ENCODE data around the gene FRMPD2.

Gene FRMPD2, protein sequence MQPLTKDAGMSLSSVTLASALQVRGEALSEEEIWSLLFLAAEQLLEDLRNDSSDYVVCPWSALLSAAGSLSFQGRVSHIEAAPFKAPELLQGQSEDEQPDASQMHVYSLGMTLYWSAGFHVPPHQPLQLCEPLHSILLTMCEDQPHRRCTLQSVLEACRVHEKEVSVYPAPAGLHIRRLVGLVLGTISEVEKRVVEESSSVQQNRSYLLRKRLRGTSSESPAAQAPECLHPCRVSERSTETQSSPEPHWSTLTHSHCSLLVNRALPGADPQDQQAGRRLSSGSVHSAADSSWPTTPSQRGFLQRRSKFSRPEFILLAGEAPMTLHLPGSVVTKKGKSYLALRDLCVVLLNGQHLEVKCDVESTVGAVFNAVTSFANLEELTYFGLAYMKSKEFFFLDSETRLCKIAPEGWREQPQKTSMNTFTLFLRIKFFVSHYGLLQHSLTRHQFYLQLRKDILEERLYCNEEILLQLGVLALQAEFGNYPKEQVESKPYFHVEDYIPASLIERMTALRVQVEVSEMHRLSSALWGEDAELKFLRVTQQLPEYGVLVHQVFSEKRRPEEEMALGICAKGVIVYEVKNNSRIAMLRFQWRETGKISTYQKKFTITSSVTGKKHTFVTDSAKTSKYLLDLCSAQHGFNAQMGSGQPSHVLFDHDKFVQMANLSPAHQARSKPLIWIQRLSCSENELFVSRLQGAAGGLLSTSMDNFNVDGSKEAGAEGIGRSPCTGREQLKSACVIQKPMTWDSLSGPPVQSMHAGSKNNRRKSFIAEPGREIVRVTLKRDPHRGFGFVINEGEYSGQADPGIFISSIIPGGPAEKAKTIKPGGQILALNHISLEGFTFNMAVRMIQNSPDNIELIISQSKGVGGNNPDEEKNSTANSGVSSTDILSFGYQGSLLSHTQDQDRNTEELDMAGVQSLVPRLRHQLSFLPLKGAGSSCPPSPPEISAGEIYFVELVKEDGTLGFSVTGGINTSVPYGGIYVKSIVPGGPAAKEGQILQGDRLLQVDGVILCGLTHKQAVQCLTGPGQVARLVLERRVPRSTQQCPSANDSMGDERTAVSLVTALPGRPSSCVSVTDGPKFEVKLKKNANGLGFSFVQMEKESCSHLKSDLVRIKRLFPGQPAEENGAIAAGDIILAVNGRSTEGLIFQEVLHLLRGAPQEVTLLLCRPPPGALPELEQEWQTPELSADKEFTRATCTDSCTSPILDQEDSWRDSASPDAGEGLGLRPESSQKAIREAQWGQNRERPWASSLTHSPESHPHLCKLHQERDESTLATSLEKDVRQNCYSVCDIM (N-terminal part only)
- long read RNA-seq, donor 1: 0 reads
- long read RNA-seq, donor 2: 0 reads
- long read RNA-seq, donor 3: 0 reads
- long read RNA-seq, donor 4: 0 reads
- long read RNA-seq, donor 5: 0 reads
- long read RNA-seq, donor 6: 0 reads
- long read RNA-seq, donor 7: 0 reads
- long read RNA-seq, donor 8: 0 reads

DNA sequence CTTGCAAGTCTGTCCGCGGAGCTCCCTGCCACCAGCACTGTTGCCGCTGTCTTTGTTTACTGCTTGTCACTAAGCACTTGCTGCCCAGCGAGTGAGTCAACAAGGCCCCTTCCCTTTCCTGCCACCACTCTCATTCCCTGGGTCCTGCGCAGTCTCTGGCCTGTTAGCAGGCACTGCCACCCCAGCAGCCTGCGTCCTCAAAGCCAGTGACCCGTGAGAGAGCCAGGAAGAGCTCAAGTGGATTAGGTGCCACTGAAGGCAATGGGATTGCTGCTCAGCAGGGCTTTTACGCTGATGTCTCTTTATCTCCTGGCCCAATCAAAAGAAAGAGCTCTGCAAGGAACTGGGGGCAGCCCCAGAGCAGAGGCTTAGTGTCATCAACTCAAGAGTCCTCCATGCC lies at the start of gene FRMPD2:
Gene FRMPD2, minus strand, starts transcription at position 61 of the 400 bp plus-strand sequence. CDS start 129 bp downstream, outside the sequence.
- no peak for DNase-seq

DNA sequence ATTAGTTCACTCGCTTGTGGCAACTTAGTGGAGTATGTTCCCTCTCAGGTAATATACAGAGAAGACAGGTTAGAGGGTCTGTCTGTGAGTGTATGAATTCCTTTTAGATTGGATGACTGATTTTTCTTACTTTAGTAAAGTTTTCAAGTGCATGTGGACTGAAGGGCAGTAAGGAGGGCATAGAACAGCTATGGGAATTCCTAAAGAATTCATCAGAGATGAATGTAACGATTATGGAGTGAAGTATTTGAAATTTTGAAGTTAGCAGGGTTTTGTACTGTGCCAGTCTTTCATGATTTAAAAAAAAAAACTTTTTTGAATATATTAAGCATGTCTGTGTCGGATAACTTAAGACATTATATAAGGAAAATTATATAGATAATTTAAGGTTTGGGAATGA lies 47.5 kb upstream of the FRMPD2 start:
- DNase-seq: no peak

DNA sequence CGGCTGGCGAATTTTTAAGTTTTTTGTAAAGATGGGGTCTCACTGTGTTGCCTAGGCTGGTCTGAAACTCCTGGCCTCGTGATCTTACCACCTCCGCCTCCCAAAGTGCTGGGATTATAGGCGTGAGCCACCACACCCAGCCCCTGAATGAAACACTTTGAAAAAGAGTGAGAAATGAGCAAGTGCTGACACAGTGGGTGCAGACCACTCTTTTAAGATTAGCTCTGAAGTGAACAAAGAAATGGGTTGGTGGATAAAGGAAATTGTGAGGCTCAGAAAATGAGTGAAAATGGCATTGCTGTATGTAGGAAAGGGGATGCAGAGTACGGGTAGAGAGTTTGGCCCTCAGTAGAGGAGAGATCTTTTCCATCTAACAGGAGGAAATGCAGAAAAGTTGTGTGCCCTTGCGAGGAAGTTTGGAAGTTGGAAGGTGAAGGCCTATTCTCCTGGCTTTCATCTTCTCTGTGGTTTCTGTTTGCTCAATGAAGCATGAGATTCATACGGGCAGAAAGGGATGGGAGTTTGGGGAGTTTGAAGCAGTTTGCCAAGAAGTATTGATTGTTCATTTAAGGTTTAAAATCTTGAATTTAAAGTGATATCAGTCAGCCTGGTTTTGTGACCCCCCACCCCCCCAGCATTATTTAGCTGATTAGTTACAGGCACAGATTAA lies 43.0 kb upstream of the FRMPD2 start:
- DNase-seq: no peak

DNA sequence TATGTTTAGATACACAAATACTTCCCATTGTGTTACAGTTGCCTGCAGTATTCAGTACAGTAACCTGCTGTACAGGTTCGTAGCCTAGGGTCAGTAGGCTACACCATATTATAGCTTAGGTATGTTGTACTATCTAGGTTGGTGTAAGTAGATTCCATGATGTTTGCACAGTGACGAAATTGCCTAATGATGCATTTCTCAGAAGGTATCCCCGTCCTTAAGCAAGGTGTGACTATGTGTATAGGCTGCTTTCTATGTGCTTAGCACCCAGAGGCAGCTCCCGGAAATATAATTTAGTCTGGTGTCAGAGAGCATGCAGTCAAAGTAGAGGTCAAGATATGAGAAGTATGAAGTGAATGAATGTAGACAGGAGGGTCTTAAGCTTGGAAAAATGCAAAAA lies 41.7 kb upstream of the FRMPD2 start:
- no peak for DNase-seq

DNA sequence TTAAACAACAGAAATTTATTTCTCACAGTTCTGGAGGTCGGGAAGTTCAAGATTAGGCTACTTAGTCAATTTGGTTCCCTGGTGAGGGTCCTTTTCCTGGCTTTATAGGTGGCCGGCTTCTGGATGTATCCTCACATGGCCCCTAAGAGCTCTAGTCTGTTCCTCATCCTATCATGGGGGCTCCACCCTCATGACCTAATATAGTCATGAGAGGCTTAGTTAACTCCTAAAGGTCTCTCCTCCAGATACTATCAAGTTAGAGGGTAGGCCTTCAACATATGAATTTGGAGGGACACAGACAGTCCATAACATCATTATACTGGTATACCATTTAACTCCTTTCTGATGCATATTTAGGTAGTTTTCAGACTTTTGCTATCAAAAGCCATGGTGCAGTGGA lies 39.6 kb upstream of the FRMPD2 start:
- DNase-seq: no peak

DNA sequence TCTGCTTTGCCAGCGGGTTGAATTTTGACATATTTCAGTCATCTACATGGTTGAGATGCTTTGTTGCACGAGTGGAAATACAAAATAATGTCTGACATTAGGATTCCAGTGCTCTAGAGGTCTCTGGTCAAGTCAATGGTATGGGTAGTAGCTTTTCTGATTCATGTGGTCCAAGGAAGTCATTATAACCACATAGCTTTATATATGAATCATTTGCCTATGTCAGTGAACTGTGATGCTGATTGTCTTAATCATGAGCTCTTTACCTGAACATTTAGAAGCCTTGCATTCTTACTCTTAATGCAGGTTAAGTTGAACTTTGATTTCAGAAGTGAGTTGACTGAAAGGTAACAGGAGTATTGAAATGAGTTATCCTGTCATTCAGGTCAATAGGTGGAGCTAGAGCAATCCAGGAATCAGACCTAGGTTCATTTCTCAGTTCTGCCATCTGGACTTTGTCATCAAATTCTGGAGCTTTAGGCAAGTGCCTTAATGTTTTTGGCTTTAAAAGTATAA lies 35.3 kb upstream of the FRMPD2 start:
- no peak for DNase-seq

DNA sequence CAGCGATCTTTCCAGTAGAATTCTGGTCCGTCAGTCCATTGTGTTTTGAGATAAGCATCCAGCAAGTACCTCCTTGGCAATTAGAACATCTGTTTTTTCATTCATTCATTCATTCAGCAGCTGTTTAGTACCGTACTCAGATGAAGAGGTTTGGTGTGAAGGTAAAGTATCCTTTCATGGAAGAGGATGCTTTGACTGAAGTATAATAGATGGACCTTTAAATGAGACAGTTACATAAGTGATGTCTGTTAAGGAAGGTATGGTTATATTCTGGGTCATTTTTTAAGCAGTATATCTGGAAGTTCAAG lies 33.2 kb upstream of the FRMPD2 start:
- no peak for DNase-seq

DNA sequence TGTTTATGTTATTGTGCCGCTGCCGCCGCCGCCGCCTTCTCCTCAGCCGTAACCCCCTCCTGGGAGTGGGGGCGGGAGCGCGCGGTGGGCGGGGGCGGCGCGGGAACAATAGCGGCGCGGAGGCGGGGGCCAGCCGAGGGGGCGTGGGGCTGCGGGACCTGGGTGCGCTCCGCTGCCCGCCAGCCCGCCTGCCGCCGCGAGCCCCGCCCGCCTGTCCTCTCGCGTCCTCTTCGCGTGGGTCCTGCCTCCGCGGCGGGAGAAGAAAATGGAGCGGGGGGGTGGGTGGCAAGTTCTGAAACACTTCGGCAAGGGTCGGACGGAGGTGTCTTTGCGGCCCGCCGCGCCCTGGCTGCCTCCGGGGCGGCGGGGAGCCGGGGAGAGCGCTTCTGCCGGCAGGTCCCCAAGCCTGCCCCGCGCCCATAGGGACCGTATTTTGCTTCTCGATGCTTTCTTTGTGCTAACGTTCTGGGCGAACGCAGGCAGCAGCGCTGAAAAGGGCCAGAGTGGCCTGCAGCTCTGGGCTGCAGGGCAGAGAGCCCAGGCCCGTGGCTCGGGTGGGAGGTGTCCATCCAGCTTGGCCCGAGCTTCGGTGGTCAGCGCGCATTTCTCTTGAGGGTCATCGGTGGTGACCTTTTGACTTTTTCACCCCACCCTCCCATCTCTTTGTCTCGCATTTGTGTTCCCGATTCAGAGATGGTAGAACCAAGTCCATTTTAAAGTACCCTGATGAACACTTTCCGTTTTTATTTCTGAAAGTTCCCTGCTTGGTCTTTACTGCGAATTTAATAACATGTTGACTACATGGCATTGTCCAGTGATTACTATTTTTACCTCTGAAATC lies 32.6 kb upstream of the FRMPD2 start:
- peak; percentile 84 for DNase-seq

DNA sequence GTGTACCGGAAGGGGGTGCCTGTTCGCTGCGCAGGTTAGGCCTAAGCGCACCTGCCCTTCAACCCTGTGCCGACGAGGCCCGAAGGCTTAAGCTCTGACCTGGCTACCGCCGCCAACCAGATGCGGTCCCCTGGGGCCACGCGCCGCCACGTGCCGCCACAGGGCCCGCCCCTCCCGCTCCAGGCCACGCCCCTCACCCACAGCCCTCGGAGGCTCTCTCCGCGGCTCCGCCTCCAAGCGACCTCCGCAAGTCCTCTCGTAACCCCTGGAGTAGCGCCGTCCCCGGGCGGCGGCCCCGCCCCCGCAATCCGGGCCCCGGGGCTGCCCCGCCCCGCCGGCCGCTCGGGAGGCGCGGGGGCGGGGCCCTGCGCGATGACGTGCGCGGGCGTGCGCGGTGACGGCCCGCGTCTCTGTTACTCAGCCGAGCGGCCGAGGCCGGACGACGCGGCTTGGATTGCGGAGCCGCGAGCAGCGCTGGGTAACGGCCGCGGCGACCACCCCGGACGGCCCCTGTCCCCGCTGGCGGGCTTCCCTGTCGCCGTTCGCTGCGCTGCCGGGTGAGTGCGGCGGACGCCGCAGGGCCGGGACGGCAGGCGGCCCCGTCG lies 31.9 kb upstream of the FRMPD2 start, which contains the start of gene MAPK8:
Gene MAPK8, plus strand, starts transcription at position 413 of the 605 bp plus-strand sequence. CDS start 94,984 bp downstream, outside the sequence.
- DNase-seq: peak; percentile 92

DNA sequence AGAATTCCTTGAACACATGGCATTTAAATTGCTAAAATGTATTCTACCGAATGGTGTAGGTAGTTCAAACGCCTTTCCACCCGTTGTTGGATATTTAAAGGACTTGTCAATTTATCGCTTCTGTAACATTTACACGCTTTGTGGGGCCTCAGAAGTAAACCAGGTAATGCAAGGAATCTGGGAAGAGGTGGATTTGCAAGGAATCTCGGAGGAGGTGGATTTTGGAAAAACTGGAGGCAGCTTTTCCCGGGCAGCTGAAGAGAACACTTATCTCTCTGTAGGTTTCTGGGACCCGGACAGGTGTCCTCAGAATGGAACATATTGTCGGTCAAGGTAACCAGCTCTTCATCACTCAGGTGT lies 31.4 kb upstream of the FRMPD2 start:
- DNase-seq: no peak

DNA sequence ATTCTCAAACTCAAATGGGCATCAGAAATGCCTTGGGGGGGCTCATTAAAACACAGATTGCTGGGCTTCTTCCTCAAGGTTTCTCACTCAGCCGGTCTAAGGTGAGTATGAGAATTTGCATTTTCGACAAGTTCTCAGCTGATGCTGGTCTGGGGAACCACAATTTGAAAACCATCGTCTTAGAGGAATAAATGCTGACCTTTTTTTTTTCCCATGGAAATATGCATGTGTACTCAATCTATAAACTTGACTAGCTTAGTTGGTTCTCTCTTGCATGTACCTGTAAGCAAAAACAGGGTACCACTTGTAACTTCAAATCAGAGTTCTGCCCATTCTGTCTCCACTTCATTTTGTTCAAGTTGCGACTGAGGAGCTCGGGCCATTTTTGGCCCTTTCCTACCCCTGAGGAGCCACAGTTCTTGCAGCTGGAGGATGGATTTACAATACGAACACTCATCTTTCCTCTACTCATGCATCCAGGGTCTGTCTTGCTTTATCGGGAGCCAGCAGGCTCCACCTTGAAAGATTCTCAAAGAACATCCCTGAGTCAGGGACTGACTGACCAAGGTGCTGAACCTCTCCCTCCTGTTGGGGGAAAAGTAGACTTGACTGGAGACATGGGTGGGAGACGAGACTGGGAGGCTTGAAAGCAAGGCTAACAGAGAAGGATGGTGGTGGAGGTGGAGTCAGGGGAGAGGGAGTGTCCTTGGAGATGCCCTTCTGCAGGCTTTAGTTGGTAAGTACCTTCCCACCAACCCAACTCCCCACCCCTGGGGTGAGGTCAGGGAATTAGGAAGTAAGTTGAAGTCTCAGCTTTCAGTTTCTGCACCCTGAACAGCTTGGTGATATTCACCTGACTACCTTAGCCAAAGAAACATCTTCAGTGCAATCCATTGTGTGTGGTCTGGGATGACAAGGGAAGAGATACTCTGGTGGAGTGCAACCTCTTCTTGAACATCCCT lies 28.3 kb upstream of the FRMPD2 start:
- DNase-seq: no peak

DNA sequence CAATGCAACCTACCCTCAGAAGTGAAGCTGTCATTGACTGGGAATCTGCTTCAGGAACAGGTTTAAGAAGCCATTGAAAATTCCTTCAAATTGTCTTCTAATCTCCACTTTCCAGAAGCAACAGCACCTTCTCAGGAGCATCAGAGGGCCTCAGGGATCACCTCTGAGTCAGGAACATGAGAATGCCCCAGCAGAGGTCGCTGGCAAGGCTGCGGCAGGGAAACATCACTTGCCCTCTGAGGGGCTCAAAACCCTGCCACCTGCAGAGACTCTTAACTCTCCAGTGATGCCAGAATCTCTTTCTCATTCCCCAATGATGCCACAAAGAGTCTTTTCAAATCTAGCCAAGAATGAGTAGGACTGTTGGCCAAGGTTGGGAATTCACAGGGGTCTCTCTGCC lies 26.1 kb upstream of the FRMPD2 start:
- no peak for DNase-seq

DNA sequence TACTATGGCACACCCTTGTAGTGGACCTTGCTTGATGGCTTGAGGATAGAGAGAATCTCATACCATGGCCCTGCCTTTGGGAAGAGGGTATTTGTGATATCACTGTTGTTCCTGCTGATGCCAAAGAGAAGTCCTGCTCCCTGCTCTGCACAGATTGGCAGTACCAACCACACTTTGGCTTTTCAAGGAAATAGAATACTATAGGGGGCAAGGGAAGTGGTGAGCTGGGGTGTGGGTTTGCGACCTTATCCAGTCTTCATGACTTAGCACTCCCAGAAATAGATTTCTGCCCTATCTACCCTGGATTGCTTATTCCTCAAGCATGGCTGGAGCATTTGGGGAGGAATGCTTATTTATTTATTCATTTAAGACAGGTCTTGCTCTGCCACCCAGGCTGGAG lies 25.2 kb upstream of the FRMPD2 start:
- no peak for DNase-seq

DNA sequence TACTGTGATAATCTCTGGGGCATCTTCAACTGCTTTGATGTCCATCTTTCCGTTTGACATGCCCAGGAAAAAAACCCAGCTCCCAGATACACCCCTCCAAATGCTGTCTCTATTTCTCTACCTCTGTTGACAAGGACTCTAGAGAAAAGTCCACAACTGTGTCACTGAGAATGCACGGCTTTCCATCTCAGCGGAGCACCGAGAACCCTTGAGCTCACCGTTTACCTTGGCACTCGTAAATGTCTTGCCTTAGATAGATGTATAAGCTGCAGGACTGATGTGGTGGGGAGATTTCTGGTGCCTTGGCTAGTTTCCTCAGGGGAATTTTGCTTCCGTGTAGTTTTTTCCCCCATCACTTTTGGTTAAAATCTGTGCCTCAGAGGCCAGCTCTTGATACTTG lies 24.6 kb upstream of the FRMPD2 start:
- no peak for DNase-seq

DNA sequence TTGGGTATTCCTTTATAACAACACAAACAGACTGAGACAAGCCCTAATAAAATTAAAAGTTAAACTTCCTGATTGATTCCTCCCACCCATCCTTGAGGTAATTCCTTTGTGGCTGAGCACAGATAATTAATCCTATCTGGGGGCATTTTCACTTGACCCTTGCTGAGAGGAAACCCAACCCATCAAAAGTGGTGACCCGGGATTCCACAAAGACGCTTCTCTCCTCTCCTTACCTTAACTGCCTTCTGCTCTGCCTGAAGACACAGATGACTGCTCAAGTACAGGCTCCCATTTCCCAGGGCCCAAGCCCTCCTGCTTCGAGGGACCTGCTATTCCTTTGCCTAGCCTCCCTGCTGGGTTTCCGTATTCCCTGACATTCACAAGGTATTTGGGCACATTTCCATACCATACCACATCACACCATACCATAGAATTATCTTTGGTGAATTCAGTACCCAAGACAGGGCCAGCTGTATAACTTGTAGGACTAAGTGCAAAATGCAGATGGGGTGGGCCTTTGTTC lies 22.1 kb upstream of the FRMPD2 start:
- DNase-seq: no peak

DNA sequence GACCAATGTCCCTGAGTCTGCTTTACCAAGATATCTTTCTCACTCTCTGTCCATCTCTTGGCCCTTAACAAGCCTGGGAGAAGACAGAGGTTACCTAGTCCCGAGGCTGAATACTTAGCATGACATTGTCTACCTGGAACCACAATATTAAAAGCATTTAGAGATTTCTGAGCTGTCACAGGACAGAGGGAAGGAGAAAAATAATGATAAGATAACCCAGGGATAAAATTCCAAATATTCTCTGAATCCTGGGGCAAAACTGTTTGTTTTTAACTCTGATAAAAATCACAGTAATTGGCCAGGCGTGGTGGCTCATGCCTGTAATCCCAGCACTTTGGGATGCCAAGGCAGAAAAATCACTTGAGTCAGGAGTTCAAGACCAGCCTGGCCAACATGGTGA lies 19.9 kb upstream of the FRMPD2 start:
- DNase-seq: no peak

DNA sequence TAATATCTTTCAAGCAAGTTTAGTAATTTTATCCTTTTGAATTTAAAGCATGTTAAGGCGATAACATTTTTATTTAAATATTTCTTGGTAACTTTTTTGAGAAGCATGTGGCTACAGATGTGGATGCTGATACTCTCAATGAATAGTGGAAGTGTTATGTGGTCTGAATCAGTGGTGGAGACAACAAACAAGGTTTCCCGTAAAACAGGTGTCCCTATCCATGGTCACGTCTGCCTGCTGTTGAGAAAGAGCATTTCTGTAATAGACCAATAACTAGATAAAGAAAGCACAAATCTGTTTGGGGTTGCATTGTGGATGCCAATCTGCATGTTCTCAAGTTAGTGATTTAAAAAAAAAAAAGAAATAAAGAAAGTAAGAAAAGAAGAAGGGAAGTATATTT lies 18.1 kb upstream of the FRMPD2 start:
- no peak for DNase-seq

DNA sequence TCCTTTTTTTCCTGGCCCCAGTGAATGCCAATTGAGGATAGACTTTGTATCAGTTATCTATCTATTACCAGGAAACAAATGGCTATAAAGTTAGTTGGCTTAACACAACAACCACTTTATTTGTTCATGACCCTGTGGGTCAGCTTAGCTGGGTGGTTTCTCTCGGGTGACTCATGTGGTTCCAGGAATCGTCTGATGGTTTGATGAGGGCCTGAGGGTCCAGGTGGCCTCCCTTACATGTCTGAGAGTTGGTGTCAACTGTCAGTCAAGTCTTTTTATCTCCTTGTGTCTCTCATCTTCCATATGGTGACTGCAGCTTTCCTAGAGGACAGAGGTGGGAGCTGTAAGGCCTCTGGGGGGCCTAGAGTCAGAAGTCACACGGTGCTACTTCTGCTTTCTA lies 16.7 kb upstream of the FRMPD2 start:
- no peak for DNase-seq

DNA sequence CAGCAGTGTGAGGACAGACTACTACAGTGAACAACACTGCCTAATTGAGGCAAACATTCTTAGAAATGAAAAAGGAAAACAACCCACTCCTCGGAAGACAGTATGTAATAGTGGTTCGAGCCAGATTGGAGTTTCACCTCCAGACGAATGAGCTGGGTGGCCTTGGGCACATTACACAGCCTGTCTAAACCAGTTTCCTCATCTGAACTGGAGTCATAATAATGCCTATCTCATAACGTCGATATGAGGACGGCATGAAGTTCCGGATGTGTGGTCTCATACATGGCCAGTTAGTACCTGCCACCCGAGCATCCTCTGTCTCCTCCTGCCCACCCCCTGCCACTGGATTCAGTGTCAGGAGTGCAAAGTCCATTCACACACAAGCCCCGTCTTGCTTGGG lies 15.8 kb upstream of the FRMPD2 start:
- no peak for DNase-seq
